Transverse colon (tissue), 4 donors: ENCODE measurements around the gene LAMA5. TPM values are rescaled to one million over a fixed set of nuclear protein-coding genes. Genes with fewer than 3 reads are reported as not detected.

Source experiments
- DNase-seq: peaks from one replicate; pipeline ENCODE4 v3.0.0-alpha.2; 2019
- H3K27ac ChIP-seq, 4 donors: fragments of 200-600 bp; sonication (generic); 2 replicates each; pipeline ENCODE4 v1.5.1; 2016 to 2018; ENCODE audit warnings: inconsistent platforms in 4 of 4
- H3K27me3 ChIP-seq: fragments of 200-600 bp; sonication (generic); 2 replicates; pipeline ENCODE4 v1.5.1; 2017; ENCODE audit warnings: inconsistent platforms
- H3K36me3 ChIP-seq, 4 donors: fragments of 200-600 bp; sonication (generic); 2 replicates each; pipeline ENCODE4 v1.5.1; 2017 to 2019; ENCODE audit warnings: inconsistent platforms in 4 of 4
- H3K4me1 ChIP-seq, 4 donors: fragments of 200-600 bp; sonication (generic); 2 replicates each; pipeline ENCODE4 v1.5.1; 2017 to 2020; ENCODE audit warnings: inconsistent platforms in 4 of 4
- H3K4me3 ChIP-seq, 4 donors: fragments of 200-600 bp; sonication (generic); 1 replicate in 1 of 4; 2 replicates in 3 of 4; pipeline versions ENCODE4 v1.5.1 to v1.6.1; 2017 to 2019; ENCODE audit warnings: inconsistent platforms in 4 of 4
- H3K9me3 ChIP-seq, 2 donors: fragments of 200-600 bp; sonication (generic); 2 replicates each; pipeline ENCODE4 v1.5.1; 2017 to 2019; ENCODE audit warnings: inconsistent platforms in 2 of 2
- CTCF ChIP-seq, 5 experiments: fragments of 200-600 bp in 3 of 5; fragments of 450-650 bp in 2 of 5; sonication (generic) in 3 of 5; IDR thresholded peaks; 1 replicate in 2 of 5; 2 replicates in 3 of 5; pipeline ENCODE4 v1.5.1; 2016 to 2017; ENCODE audit warnings: antibody characterized with exemption in 5 of 5, inconsistent platforms in 3 of 5, mild to moderate bottlenecking in 2 of 5, moderate library complexity in 1 of 5
- EP300 ChIP-seq: sonication (generic); formaldehyde crosslinking; IDR thresholded peaks from one replicate; pipeline ENCODE4 v1.6.1; 2017; ENCODE audit warnings: antibody characterized with exemption, low read depth
- POLR2A ChIP-seq: fragments of 450-650 bp; IDR thresholded peaks from one replicate; pipeline ENCODE4 v1.6.1; 2016; ENCODE audit warnings: antibody characterized with exemption, mild to moderate bottlenecking, moderate library complexity
- POLR2AphosphoS5 ChIP-seq, 3 donors: sonication (generic); formaldehyde crosslinking; IDR thresholded peaks; one replicate each; pipeline ENCODE4 v1.6.1; 2016; ENCODE audit warnings: antibody characterized with exemption in 3 of 3
- WGBS, 2 donors: methylation state at CpG; one replicate each; pipeline ENCODE4 v1.1.5; 2018; ENCODE audit warnings: low coverage in 1 of 2; 5-methylcytosine and 5-hydroxymethylcytosine counted together
- in situ Hi-C, 4 donors: fragments of 200-750 bp; cut with MboI; loops; one replicate each; pipeline versions ENCODE4 v1.15.0 to v1.15.1; 2017; ENCODE audit warnings: low sequenced_read_pairs in 3 of 4, low pct_ligation_motif_present in 1 of 4, low pct_unique_long_range_greater_than_20kb in 1 of 4
- intact Hi-C: fragments of 100-400 bp; cut with DNase I; formaldehyde crosslinking; loops from one replicate; pipeline ENCODE4 v1.15.1; 2023; ENCODE audit warnings: low total_unique reads
- total RNA-seq, 4 donors: library from RNA; depleted of rRNA; stranded (reverse); fragments of >200 nt; gene quantifications; one replicate each; pipeline ENCODE4 v1.1.0, GENCODE V29; 2016

Gene LAMA5
- total RNA-seq, 4 donors from 2014 or later, result 33.2 to 269 (median 91.3) TPM

- in situ Hi-C loops, result no loop called here
- H3K4me1 ChIP-seq, result peaks cover 45 to 82% (median 54%) of the 10 kb centered on the region in 4 donors
- intact Hi-C loops, result no loop called here
- TF ChIP-seq EP300, result no peak
- no peak for TF ChIP-seq POLR2AphosphoS5 (IDR thresholded peaks at IDR 0.05)
- no peak for TF ChIP-seq POLR2A
- TF ChIP-seq CTCF (IDR thresholded peaks at IDR 0.05), result no peak
- no peaks in the 10 kb centered on the region for H3K36me3 ChIP-seq
- WGBS, 2 donors, result 52% methylated on average over 13 of the region's 13 CpGs; no CpG with 5 or more reads in 1 of the 2 donors
- H3K9me3 ChIP-seq, result no peaks in the 10 kb centered on the region
- H3K27me3 ChIP-seq, result peaks cover 23% of the 10 kb centered on the region
- peak; percentile 7 for DNase-seq
- H3K4me3 ChIP-seq, result no peak overlapping the region
- peak overlapping the region in 3 of 4 donors; percentile 86 to 97 (median 89) for H3K27ac ChIP-seq
Observed at GRCh38 chr20:62362590-62362940, 4.5 kb downstream of the LAMA5 start.

GRCh38 chr20:62361799-62362589 is 5.1 kb downstream of the LAMA5 start:
- no peak overlapping the region for H3K4me3 ChIP-seq
- DNase-seq, result no peak
- in situ Hi-C loops (no loop called here), intact Hi-C loops (no loop called here)
- H3K36me3 ChIP-seq, result no peaks in the 10 kb centered on the region
- peak overlapping the region; percentile 55 to 97 (median 88) for H3K27ac ChIP-seq
- H3K9me3 ChIP-seq, result no peaks in the 10 kb centered on the region
- WGBS, 2 donors, result 74 to 86% methylated on average over 9 to 34 of the region's 34 CpGs
- TF ChIP-seq CTCF (IDR thresholded peaks at IDR 0.05) (no peak), POLR2A (no peak), EP300 (no peak), POLR2AphosphoS5 (IDR thresholded peaks at IDR 0.05) (no peak)
- H3K4me1 ChIP-seq, result peaks cover 45 to 84% (median 56%) of the 10 kb centered on the region in 4 donors
- H3K27me3 ChIP-seq, result peaks cover 19% of the 10 kb centered on the region

GRCh38 chr20:62360854-62361798 is 6.0 kb downstream of the LAMA5 start:
- Histone ChIP-seq H3K27me3 (peaks cover 11% of the 10 kb centered on the region), H3K27ac (peak overlapping the region; percentile 55 to 97 (median 88)), H3K4me3 (no peak overlapping the region), H3K4me1 (peaks cover 52 to 85% (median 58%) of the 10 kb centered on the region in 4 donors), H3K9me3 (no peaks in the 10 kb centered on the region), H3K36me3 (no peaks in the 10 kb centered on the region)
- intact Hi-C loops (no loop called here), in situ Hi-C loops (no loop called here)
- TF ChIP-seq EP300 (no peak), CTCF (IDR thresholded peaks at IDR 0.05) (no peak), POLR2AphosphoS5 (IDR thresholded peaks at IDR 0.05) (no peak), POLR2A (no peak)
- 49% methylated on average over 22 of the region's 25 CpGs; no CpG with 5 or more reads in 1 of the 2 donors for WGBS, 2 donors
- DNase-seq, result no peak

- Histone ChIP-seq H3K27ac (peak overlapping the region; percentile 81 to 88 (median 84)), H3K4me1 (peaks cover 62 to 85% (median 66%) of the 10 kb centered on the region in 4 donors), H3K36me3 (no peaks in the 10 kb centered on the region), H3K27me3 (no peaks in the 10 kb centered on the region), H3K9me3 (no peaks in the 10 kb centered on the region), H3K4me3 (no peak overlapping the region)
- intact Hi-C loops (no loop called here), in situ Hi-C loops (no loop called here)
- no peak for DNase-seq
- peak; percentile 14 to 24 (median 23) for TF ChIP-seq POLR2AphosphoS5 (IDR thresholded peaks at IDR 0.05)
- TF ChIP-seq CTCF (IDR thresholded peaks at IDR 0.05), result no peak
- TF ChIP-seq POLR2A, result no peak
- TF ChIP-seq EP300, result no peak
- WGBS, 2 donors, result 48% methylated on average over 16 of the region's 25 CpGs; no CpG with 5 or more reads in 1 of the 2 donors
Observed at GRCh38 chr20:62359491-62360121, 7.5 kb downstream of the LAMA5 start.
